Fibroblast of the aortic adventitia (primary cell): Measurements from ENCODE around the gene CHST3. TPM values are rescaled to one million over a fixed set of nuclear protein-coding genes. Genes with fewer than 3 reads are reported as not detected.

Experiments used
- DNase-seq: peaks from one replicate; pipeline ENCODE4 v3.0.0-alpha.2; 2010; ENCODE audit warnings: low read depth
- H3K4me3 ChIP-seq: 2 replicates; pipeline ENCODE4 v1.5.1; 2011; ENCODE audit warnings: low read depth, mild to moderate bottlenecking, control low read depth, low read length, moderate library complexity
- CTCF ChIP-seq: IDR thresholded peaks from 2 replicates; pipeline ENCODE4 v1.5.1; 2011; ENCODE audit warnings: mild to moderate bottlenecking, low read length, control low read depth, inconsistent platforms; ENCODE audit not compliant: insufficient read depth
- total RNA-seq: library from RNA; depleted of rRNA; stranded (reverse); fragments of >200 nt; gene quantifications from 2 replicates; pipeline ENCODE4 v1.2.3, GENCODE V29; 2012; ENCODE audit warnings: low replicate concordance

The CHST3 gene
- total RNA-seq, 1 donor, result 19.3 TPM

GRCh38 chr10:72034040-72034499 is 69.9 kb downstream of the CHST3 start:
- H3K4me3 ChIP-seq, result no peak overlapping the region
- TF ChIP-seq CTCF, result no peak
- DNase-seq, result no peak

GRCh38 chr10:72034761-72035160 is 70.6 kb downstream of the CHST3 start:
- TF ChIP-seq CTCF, result no peak
- no peak for DNase-seq
- H3K4me3 ChIP-seq, result no peak overlapping the region

GRCh38 chr10:72035252-72035887 is 71.2 kb downstream of the CHST3 start:
- DNase-seq, result no peak
- TF ChIP-seq CTCF, result no peak
- no peak overlapping the region for H3K4me3 ChIP-seq

GRCh38 chr10:72037266-72037665 is 73.1 kb downstream of the CHST3 start:
- TF ChIP-seq CTCF, result no peak
- H3K4me3 ChIP-seq, result no peak overlapping the region
- no peak for DNase-seq

- no peak overlapping the region for H3K4me3 ChIP-seq
- TF ChIP-seq CTCF, result no peak
- no peak for DNase-seq
These were observed 73.6 kb downstream of the CHST3 start for GRCh38 chr10:72037811-72038210.

GRCh38 chr10:72038458-72039001 is 74.3 kb downstream of the CHST3 start:
- DNase-seq, result peak; percentile 59
- TF ChIP-seq CTCF, result no peak
- no peak overlapping the region for H3K4me3 ChIP-seq
